Right atrium auricular region (tissue), 2 donors: ENCODE results near the gene IFTAP. TPM values are rescaled to one million over a fixed set of nuclear protein-coding genes. Genes with fewer than 3 reads are reported as not detected.

Source experiments
- DNase-seq: peaks from one replicate; pipeline ENCODE4 v3.0.0-alpha.2; 2019; ENCODE audit warnings: low spot score
- H3K27ac ChIP-seq, 2 donors: fragments of 200-600 bp; sonication (generic); 1 replicate in 1 of 2; 2 replicates in 1 of 2; pipeline ENCODE4 v1.5.1; 2016 to 2019
- H3K27me3 ChIP-seq, 2 donors: fragments of 200-600 bp; sonication (generic); one replicate each; pipeline versions ENCODE4 v1.5.1 to v1.6.0; 2017 to 2019
- H3K36me3 ChIP-seq: fragments of 200-600 bp; sonication (generic); one replicate; pipeline ENCODE4 v1.5.1; 2016
- H3K4me1 ChIP-seq, 2 donors: fragments of 200-600 bp; sonication (generic); one replicate each; pipeline versions ENCODE4 v1.5.1 to v1.6.0; 2017 to 2019
- H3K4me3 ChIP-seq, 2 donors: fragments of 200-600 bp; sonication (generic); 1 replicate in 1 of 2; 2 replicates in 1 of 2; pipeline ENCODE4 v1.5.1; 2017 to 2019; ENCODE audit warnings: mild to moderate bottlenecking in 1 of 2, moderate library complexity in 1 of 2
- H3K9me3 ChIP-seq, 2 donors: fragments of 200-600 bp; sonication (generic); one replicate each; pipeline ENCODE4 v1.5.1; 2019
- total RNA-seq, 2 donors: library from RNA; depleted of rRNA; stranded (reverse); fragments of >200 nt; gene quantifications; one replicate each; pipeline ENCODE4 v1.1.0, GENCODE V29; 2016
- TF ChIP-seq, protein P1 (sequence below), 2 donors: fragments of 200-600 bp; sonication (generic); IDR thresholded peaks; one replicate each; pipeline ENCODE4 v1.5.1; 2019; ENCODE audit warnings: antibody characterized with exemption in 2 of 2

The IFTAP gene
- total RNA-seq, 2 donors from 2014 or later = 37.7 to 47.9 TPM

DNA sequence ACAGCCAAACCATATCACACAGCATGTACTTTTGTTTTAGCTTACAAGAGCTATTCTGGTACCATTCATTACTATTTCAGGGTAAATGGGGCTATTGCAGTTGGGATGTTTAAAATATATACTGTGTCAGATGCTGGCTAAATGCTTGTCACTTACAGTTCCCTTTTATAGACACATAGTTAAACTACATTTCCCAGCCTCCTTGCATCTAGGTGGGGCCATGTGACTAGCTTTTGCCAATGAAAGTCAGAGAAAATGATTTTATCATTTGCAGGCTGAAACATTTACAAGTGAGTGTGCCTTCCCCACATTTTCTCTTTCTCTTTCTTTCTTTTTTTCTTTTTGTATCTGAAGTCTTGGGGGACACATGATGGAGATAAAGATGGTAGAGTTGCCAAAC lies 7.8 kb upstream of the IFTAP start:
- no peak for DNase-seq
- no peaks in the 10 kb centered on the region for H3K9me3 ChIP-seq
- H3K4me1 ChIP-seq = no peaks in the 10 kb centered on the region
- H3K4me3 ChIP-seq = no peak overlapping the region
- no peaks in the 10 kb centered on the region for H3K27me3 ChIP-seq
- TF ChIP-seq, protein P1, sequence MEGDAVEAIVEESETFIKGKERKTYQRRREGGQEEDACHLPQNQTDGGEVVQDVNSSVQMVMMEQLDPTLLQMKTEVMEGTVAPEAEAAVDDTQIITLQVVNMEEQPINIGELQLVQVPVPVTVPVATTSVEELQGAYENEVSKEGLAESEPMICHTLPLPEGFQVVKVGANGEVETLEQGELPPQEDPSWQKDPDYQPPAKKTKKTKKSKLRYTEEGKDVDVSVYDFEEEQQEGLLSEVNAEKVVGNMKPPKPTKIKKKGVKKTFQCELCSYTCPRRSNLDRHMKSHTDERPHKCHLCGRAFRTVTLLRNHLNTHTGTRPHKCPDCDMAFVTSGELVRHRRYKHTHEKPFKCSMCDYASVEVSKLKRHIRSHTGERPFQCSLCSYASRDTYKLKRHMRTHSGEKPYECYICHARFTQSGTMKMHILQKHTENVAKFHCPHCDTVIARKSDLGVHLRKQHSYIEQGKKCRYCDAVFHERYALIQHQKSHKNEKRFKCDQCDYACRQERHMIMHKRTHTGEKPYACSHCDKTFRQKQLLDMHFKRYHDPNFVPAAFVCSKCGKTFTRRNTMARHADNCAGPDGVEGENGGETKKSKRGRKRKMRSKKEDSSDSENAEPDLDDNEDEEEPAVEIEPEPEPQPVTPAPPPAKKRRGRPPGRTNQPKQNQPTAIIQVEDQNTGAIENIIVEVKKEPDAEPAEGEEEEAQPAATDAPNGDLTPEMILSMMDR (IDR thresholded peaks at IDR 0.05) = no peak
- no peaks in the 10 kb centered on the region for H3K36me3 ChIP-seq
- no peak overlapping the region for H3K27ac ChIP-seq

DNA sequence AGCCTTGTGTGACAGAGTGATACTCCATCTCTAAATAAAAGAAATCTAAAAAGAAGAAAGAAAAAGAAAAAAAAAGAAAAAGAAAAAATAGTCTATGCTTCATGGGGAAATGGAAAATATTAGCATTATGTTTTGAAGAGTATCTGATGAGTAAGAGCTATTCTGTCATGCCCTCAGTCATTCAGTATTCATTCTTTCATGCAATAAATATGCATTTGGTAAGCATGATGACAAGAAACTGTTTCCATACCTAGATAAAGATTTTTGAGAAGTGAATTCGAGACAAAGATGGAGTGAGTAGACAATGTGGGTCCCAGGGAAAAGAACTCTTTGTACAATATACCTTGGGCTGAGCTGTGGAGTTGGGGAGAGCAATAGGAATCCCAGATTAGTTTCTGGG lies 6.2 kb upstream of the IFTAP start:
- TF ChIP-seq, protein P1 (IDR thresholded peaks at IDR 0.05) = no peak
- H3K4me1 ChIP-seq = no peaks in the 10 kb centered on the region
- no peak for DNase-seq
- no peak overlapping the region for H3K27ac ChIP-seq
- H3K4me3 ChIP-seq = no peak overlapping the region
- no peaks in the 10 kb centered on the region for H3K36me3 ChIP-seq
- no peaks in the 10 kb centered on the region for H3K27me3 ChIP-seq
- H3K9me3 ChIP-seq = no peaks in the 10 kb centered on the region

DNA sequence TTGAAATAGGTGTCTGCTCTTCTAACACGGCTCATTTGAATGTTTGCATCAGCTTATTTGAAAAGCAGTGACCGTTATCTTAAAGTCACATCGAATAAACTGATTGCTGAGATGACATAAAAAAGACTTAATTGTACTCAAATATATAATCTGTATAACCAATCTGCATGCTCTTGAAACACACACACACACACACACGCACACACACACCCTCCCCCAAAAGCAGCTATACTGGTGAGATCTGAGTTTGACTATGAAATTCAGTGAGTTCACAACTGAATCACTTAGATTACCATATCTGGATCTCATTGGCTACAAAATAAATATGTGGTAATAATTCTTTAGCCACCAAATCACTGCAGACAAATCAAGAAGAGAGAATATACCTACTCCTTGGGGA lies 3.8 kb upstream of the IFTAP start:
- TF ChIP-seq, protein P1 (IDR thresholded peaks at IDR 0.05) = no peak
- Histone ChIP-seq H3K4me1 (peaks cover 0 to 9% of the 10 kb centered on the region in 2 donors), H3K9me3 (no peaks in the 10 kb centered on the region), H3K27ac (no peak overlapping the region), H3K36me3 (no peaks in the 10 kb centered on the region), H3K27me3 (no peaks in the 10 kb centered on the region), H3K4me3 (no peak overlapping the region)
- DNase-seq = no peak

DNA sequence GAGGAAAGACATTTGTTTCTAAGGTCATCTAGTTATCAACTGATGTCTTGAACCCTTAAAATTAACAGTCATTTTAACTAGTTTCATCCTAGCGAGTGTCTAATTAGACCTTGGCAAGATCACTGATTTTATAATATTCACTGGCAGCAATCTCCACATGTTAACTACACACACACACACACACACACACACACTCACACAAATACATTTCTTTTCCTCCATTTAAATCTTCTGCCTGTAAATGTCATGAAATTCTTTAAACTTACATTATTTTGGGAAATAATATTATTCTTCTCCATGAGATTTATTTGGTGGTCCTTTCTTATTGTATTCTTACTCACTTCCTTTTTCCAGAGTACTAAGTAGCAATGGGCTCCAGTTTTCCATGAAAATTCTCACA lies 2.9 kb upstream of the IFTAP start:
- H3K4me3 ChIP-seq = no peak overlapping the region
- no peaks in the 10 kb centered on the region for H3K9me3 ChIP-seq
- H3K27me3 ChIP-seq = no peaks in the 10 kb centered on the region
- no peaks in the 10 kb centered on the region for H3K36me3 ChIP-seq
- no peak for DNase-seq
- TF ChIP-seq, protein P1 (IDR thresholded peaks at IDR 0.05) = no peak
- no peak overlapping the region for H3K27ac ChIP-seq
- H3K4me1 ChIP-seq = peaks cover 0 to 13% of the 10 kb centered on the region in 2 donors

DNA sequence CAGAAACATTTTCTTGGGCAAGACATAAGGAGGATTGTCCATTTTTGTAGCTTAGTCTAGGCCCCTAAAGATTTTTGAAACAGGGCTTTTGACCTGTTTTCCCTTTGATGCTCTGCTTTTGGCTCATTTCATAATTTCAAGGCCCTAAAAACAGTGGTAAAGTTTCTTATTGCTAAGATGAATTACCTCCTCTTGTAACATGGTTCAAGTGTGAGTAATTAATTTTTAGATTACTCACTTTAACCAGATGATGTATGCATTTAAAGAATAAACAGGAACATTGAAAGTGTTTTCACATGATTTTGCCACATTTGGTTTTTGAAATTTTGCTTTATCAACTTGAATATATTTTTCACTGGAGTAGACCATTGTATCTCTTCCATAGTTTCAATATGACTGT lies 2.6 kb downstream of the IFTAP start:
- no peaks in the 10 kb centered on the region for H3K27me3 ChIP-seq
- TF ChIP-seq, protein P1 (IDR thresholded peaks at IDR 0.05) = no peak

DNA sequence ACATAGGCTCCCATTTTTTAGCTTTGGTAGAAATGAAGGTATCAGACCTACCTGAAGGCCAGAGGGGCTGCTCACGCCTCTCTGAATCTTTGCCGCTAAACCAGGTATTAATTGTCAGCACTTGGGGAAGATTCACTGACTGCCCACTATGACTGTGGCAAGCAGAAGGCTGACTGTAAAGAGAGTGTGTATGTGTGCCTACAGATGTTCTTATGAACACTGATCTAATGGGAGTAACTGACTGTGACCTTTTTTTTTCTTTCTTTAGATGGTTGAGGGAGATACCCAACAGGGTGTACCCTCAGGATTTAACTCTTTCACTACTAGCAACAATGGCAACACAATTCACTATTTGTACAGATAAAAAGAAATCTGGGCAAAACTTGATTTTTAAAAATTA lies 3.7 kb downstream of the IFTAP start, which contains the start of gene RAG2:
Gene RAG2, minus strand, starts transcription at position 186 of the 400 bp plus-strand sequence. CDS start 4,068 bp downstream, outside the sequence.
- H3K4me1 ChIP-seq = peaks cover 0 to 13% of the 10 kb centered on the region in 2 donors
- no peak for DNase-seq
- H3K27ac ChIP-seq = no peak within 1 kb of the TSS
- TF ChIP-seq, protein P1 (IDR thresholded peaks at IDR 0.05) = no peak
- H3K9me3 ChIP-seq = no peaks in the 10 kb centered on the region
- H3K27me3 ChIP-seq = no peaks in the 10 kb centered on the region
- no peak within 1 kb of the TSS for H3K4me3 ChIP-seq
- no peaks in the 10 kb centered on the region for H3K36me3 ChIP-seq

More for the DNA sequence above, 2.6 kb downstream of the IFTAP start:
- Histone ChIP-seq H3K4me3 (no peak overlapping the region), H3K27ac (no peak overlapping the region), H3K4me1 (peaks cover 0 to 13% of the 10 kb centered on the region in 2 donors), H3K36me3 (no peaks in the 10 kb centered on the region), H3K9me3 (no peaks in the 10 kb centered on the region)
- no peak for DNase-seq
